ENCODE data around the gene ZNF837. TPM values are rescaled to one million over a fixed set of nuclear protein-coding genes. Genes with fewer than 3 reads are reported as not detected.

ZNF837 gene
- total RNA-seq, 1 donor from 2014 or later, result 11.5 TPM

DNA sequence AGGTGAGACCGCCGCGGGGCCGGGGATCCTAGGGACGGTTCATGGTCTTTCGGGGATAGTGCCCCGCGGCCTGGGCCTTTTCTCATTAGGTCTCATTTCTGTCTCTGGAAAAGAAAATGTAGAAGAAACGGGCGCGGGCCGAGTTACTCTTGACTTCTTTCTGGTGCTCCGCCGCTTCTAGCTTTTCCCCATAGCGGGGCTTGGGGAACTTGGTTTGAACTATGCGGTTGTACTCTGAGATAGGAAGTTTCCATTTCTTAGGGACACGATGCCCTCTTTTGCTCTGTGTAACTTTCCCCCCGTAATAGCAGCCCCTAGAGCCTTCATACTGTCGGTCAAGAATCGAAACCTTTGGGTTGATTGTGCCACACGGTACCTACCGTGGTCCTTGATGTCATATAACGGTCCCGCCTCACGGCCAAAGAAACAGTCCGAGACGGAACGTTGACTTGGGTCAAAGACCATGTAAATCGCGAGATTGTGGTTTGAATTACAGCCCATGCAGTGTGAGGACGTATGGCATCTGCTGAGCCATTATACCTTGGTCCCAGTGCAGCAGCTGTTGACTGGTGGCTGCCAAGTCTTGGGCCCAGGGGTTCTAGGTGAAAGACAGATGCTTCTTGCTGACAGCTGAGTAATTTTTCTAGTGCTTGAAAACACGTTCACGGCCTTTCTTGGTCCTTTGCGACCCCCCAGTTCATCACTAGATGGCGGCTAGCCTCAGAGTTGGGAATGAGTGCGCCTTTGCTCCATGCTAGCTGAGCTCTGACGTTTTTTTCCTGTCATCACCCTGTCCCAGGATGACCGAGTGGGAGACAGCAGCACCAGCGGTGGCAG lies 6.7 kb upstream of the ZNF837 start:
- H3K4me3 ChIP-seq (ENCODE audit: low read depth, low read length), result peak overlapping the region; percentile 71
- peak; percentile 16 for TF ChIP-seq CTCF (conservative IDR thresholded peaks at IDR 0.05; ENCODE audit: low read depth, low read length)
- DNase-seq (ENCODE audit: low read depth), result no peak

DNA sequence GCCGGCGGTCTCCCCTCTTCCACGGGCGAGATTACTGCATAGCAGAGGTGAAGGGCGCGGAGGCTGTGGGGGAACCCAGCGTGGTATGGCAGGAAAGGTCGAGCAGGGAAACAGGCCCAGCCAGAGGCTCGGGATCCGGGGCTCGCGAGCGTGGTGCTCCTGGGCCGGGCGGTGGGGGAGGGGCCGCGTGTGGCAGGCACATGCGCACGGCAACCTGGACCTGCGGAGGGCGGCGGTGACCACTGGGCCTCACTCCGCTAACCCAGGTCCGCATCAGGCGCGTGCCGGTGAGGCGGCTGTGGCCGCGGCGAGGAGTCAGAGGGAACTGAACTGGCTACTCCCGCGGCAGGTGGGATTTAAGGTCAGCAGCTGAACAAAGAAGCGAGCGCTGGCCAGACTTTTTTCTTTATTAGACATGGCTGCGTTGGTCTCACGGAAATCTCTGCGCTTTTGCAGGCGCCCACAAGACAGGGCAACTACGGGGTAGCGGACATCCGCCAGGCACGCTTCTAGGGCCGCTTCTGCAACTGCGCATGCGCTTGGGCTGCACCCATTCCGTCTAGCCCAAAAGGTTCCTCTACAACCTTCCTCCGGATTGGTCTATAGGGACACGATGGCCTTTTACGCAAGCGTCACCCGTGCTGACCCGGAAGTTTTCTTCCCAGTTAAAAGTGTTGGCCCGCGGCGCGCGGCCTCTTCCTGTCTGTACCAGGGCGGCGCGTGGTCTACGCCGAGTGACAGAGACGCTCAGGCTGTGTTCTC lies 5.9 kb upstream of the ZNF837 start, which contains the start of gene RPS5:
TSS of gene RPS5 (plus strand) at position 694 of the 762 bp plus-strand sequence. CDS start 869 bp downstream, outside the sequence.
- peak; percentile 91 for DNase-seq (ENCODE audit: low read depth)
- no peak for TF ChIP-seq CTCF (conservative IDR thresholded peaks at IDR 0.05; ENCODE audit: low read depth, low read length)
- H3K4me3 ChIP-seq (ENCODE audit: low read depth, low read length), result peak within 1 kb of the TSS; percentile 71

DNA sequence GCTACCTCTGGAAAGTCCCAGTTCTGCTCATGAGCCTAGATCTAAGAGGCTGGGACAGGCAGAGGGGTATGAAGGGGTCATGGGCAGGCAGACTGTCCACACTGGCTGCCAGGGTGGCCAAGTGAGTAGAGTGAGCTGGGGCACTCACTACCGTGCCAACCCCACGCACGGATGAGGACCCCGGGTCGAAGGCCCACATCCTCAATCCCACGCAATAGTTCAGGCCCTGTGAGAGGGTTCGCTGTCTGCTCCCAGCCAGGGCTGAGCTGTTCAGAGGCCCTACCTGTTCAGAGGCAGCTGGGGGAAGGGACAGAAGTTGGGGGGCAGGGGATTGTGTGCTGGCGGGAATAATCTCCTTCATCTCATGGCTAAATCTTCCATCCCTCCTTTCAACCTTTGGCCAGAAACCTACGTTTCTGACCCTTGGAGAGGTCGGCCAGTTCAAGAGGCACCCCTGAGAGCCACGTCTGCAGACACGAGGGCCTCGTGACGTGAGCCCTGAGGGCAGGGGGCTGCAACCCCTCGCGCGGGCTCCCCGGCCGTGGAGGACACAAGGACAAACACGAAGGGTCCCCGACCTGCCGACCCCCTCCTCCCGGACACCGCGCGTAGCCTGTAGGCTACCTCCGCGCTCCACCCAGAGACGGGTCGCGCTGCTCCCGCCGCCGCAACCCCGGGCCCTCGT lies 5.2 kb upstream of the ZNF837 start:
- H3K4me3 ChIP-seq (ENCODE audit: low read depth, low read length), result peak overlapping the region; percentile 71
- DNase-seq (ENCODE audit: low read depth), result no peak
- no peak for TF ChIP-seq CTCF (conservative IDR thresholded peaks at IDR 0.05; ENCODE audit: low read depth, low read length)

GRCh38 chr19:58385313-58385890 lies 4.6 kb upstream of the ZNF837 start:
- peak overlapping the region; percentile 71 for H3K4me3 ChIP-seq (ENCODE audit: low read depth, low read length)
- no peak for TF ChIP-seq CTCF (conservative IDR thresholded peaks at IDR 0.05; ENCODE audit: low read depth, low read length)

GRCh38 chr19:58382997-58383603 lies 2.3 kb upstream of the ZNF837 start:
- H3K4me3 ChIP-seq (ENCODE audit: low read depth, low read length), result no peak overlapping the region
- no peak for DNase-seq (ENCODE audit: low read depth)
- TF ChIP-seq CTCF (conservative IDR thresholded peaks at IDR 0.05; ENCODE audit: low read depth, low read length), result no peak

More at GRCh38 chr19:58385313-58385890, 4.6 kb upstream of the ZNF837 start:
- DNase-seq (ENCODE audit: low read depth), result no peak
